Ammon's horn (tissue), 1 donor: ENCODE measurements around the gene SSB.
A peak's percentile ranks its signal among the peaks of the same experiment; 100 is the strongest.
"Not testable (repeated sequence)": the region's sequence is repeated elsewhere in the genome, so short reads cannot be mapped to it uniquely, and the experiment has no call there.

Source experiments
- DNase-seq: peaks from one replicate; pipeline ENCODE4 v3.0.0-alpha.2; 2016; ENCODE audit warnings: low spot score

SSB gene

DNA sequence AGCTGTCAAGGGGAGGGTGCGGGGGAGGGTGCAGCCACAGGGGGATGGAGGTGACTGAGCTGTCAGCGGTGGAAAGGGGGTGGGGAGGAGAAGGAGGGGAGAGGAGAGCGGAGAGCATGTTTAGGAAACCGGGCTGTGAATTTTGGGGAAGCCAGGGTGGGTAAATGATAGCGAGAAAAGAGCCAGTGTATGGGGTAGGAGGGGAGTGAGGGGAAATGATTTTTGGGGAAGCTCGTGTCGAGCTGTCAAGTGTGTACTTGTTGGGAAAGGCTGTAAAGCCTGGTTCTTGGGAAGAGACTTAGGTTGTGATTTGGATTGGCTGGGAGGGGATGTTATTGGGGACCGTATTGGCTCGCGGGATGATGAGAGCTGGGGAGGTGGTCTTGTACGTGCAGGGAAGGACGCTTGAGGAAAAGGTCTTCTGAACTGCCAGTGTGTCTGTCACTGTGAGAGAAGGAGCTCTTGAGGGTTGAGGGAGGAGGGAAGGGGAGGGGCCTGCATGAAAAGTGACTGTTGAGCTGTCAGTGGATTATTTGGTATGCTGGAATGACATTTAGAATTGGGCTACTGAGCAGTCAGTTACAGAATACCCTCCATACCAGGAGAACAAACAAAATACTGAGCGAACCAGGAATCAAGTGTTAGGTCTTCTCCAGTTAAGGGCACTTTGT lies 29.6 kb downstream of the SSB start:
- DNase-seq = peak; percentile 86

DNA sequence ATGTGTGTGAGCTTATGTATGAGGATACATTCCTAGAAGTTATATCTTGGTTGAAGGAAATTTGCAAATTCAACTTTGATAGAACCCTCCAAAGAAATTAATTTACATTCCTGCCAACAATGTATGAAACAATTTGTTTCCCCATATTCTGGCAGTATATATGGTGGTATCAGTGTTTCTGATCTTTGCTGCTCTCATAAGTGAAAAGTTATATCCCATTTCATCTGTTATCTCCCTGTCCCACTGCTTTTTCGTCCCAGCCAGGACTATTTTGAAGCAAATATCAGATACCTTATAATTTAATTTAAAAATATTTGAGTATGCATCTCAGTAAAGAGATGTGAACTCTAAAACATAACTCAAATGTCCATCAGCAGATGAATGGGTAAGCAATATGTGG lies 35.7 kb downstream of the SSB start:
- no peak for DNase-seq

- DNase-seq = no peak
Observed at GRCh38 chr2:169838743-169839489, 40.2 kb downstream of the SSB start.

DNA sequence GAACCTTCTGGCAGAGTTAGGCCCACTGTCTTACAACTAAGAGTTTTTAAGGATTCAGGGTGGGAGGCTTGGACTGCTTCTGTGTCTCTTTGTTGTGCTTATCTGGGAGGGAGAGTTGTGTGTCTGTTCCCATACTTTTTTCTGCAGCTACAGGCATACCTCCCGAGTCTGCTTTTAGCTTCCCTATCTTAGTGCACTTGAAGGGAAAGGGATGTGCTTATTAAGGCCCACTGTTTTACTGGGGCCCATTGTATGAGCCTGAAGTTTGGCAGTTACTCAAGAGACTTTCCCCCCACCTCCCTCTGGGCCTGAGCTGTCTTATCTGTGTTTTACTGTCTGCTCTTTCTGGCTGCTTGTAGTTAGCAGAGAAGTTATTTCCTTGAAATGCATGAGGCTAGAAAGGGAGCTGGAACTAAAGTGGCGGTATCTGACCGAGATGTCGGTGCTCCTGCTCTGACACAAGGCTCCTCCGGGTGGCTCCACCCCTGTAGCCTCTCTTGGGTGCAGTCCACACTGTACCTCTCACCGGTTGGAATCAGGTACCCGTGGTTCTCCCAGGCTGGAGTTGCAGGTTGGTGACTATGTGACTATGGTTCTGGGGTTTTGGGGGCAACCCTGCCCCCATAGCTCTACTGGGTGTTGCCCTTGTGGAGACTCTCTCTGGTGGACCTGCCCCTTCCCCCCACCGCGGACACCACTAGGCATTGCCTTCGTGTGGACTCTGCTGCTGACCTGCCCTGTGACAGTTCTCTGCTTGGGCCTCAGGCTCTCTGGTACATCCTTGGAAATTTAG lies 41.5 kb downstream of the SSB start:
- no peak for DNase-seq

DNA sequence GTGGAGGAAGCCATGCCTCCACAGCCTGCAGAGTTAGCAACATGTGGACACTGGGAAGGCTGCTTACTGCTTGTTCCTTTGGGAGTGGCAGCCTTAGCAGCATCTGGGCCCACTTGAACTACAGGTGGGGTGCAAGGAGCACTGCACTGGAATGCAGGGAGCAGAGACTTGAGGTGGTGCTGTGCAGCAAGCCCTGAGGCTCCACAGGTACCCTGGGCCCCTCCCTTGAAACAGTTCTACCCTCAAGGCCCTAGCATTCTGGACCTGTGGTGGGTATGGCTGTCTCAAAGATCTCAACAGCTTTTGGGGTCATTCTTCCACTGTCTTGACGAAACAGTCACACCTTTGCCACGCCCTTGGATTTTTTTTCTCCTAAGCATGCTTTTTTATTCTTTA lies 42.1 kb downstream of the SSB start:
- no peak for DNase-seq

- DNase-seq = not testable (repeated sequence)
Observed at GRCh38 chr2:169841625-169842024, 43.0 kb downstream of the SSB start.

- no peak for DNase-seq
Observed at GRCh38 chr2:169845016-169845415, 46.3 kb downstream of the SSB start.

- DNase-seq = peak; percentile 63
Observed at GRCh38 chr2:169848959-169849693, 50.5 kb downstream of the SSB start.

GRCh38 chr2:169849710-169850109 lies 51.0 kb downstream of the SSB start:
- DNase-seq = no peak

GRCh38 chr2:169853041-169853668 lies 54.5 kb downstream of the SSB start:
- no peak for DNase-seq

GRCh38 chr2:169855281-169856258 lies 56.9 kb downstream of the SSB start:
- not testable (repeated sequence) for DNase-seq

GRCh38 chr2:169859423-169859822 lies 60.8 kb downstream of the SSB start:
- DNase-seq = no peak

GRCh38 chr2:169860149-169860548 lies 61.5 kb downstream of the SSB start:
- no peak for DNase-seq
